ENCODE data around the gene EDARADD.

Gene EDARADD

DNA sequence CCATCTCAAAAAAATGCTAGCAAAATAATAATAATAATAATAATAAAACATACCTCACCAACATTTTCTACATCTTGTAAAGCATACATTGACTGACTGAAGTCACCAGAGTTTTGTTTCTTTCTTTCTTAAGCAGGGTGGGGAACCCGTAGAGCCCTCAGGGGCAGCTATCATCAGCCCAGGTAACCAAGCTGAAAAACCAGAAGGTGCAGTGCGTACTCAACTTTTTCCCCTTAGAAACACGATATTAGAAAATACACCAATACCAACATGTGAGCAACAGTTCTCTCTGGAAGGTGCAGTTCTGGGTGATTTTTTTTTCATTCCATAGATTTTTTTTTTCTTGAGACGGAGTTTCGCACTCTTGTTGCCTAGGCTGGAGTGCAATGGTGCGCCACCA lies 75.4 kb downstream of the EDARADD start:
- no peak overlapping the region for H3K4me3 ChIP-seq
- H3K27me3 ChIP-seq: peaks cover 0 to 13% of the 10 kb centered on the region in 2 donors
- intact Hi-C loops (cut with DNase I; ENCODE audit: low total_unique reads): no loop called here
- no peaks in the 10 kb centered on the region for H3K9me3 ChIP-seq
- DNase-seq: no peak
- no peak overlapping the region for H3K27ac ChIP-seq
- H3K4me1 ChIP-seq: no peaks in the 10 kb centered on the region
- TF ChIP-seq, protein P1, sequence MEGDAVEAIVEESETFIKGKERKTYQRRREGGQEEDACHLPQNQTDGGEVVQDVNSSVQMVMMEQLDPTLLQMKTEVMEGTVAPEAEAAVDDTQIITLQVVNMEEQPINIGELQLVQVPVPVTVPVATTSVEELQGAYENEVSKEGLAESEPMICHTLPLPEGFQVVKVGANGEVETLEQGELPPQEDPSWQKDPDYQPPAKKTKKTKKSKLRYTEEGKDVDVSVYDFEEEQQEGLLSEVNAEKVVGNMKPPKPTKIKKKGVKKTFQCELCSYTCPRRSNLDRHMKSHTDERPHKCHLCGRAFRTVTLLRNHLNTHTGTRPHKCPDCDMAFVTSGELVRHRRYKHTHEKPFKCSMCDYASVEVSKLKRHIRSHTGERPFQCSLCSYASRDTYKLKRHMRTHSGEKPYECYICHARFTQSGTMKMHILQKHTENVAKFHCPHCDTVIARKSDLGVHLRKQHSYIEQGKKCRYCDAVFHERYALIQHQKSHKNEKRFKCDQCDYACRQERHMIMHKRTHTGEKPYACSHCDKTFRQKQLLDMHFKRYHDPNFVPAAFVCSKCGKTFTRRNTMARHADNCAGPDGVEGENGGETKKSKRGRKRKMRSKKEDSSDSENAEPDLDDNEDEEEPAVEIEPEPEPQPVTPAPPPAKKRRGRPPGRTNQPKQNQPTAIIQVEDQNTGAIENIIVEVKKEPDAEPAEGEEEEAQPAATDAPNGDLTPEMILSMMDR (IDR thresholded peaks at IDR 0.05): no peak
- H3K36me3 ChIP-seq: no peaks in the 10 kb centered on the region

DNA sequence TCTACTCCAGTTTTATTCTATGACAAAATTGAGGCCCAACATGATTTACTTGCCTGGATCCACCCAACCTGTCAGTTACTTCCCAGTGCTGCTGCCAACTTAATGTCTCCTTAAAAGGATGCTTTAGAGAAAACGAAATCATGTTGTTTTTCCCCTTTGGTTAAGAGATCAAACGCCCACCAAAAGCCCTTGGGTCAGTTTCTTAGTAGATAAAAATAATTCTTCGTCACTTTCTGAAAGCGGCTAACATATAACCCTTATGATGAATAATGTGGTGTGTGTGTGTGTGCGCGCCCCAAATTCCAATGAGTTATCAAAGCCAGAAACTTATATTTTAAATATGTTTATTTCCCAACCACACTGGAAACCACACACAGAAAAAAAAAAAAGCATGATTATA lies 77.0 kb downstream of the EDARADD start:
- no peak overlapping the region for H3K4me3 ChIP-seq
- H3K27ac ChIP-seq: no peak overlapping the region

DNA sequence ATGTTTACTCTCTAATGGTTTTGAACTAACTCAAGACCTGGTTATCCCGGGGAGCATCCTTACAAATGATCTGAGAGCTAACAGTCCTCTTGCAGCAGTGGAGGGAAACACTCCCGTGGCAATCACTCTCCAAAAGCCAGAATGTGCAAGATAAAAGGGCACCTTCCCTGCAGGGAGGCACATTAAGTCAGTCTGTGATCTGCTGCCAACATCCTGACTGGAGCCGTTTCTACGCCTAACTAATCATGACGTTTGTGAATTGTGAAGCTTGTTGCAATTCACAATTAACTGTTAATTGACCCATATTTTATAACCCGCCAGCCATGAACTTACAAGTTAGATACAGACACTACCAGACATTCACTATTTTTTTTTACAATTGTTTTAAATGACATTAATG lies 77.6 kb downstream of the EDARADD start:
- no peak overlapping the region for H3K4me3 ChIP-seq
- H3K9me3 ChIP-seq: no peaks in the 10 kb centered on the region
- intact Hi-C loops (cut with DNase I; ENCODE audit: low total_unique reads): no loop called here
- no peaks in the 10 kb centered on the region for H3K4me1 ChIP-seq
- TF ChIP-seq, protein P1 (IDR thresholded peaks at IDR 0.05): no peak
- no peaks in the 10 kb centered on the region for H3K36me3 ChIP-seq
- H3K27ac ChIP-seq: no peak overlapping the region
- DNase-seq: no peak
- H3K27me3 ChIP-seq: peaks cover 0 to 11% of the 10 kb centered on the region in 2 donors

More for the DNA sequence above, 77.0 kb downstream of the EDARADD start:
- H3K9me3 ChIP-seq: no peaks in the 10 kb centered on the region
- H3K27me3 ChIP-seq: peaks cover 0 to 13% of the 10 kb centered on the region in 2 donors
- no peaks in the 10 kb centered on the region for H3K4me1 ChIP-seq
- TF ChIP-seq, protein P1 (IDR thresholded peaks at IDR 0.05): no peak
- H3K36me3 ChIP-seq: no peaks in the 10 kb centered on the region
- intact Hi-C loops (cut with DNase I; ENCODE audit: low total_unique reads): no loop called here
- no peak for DNase-seq

DNA sequence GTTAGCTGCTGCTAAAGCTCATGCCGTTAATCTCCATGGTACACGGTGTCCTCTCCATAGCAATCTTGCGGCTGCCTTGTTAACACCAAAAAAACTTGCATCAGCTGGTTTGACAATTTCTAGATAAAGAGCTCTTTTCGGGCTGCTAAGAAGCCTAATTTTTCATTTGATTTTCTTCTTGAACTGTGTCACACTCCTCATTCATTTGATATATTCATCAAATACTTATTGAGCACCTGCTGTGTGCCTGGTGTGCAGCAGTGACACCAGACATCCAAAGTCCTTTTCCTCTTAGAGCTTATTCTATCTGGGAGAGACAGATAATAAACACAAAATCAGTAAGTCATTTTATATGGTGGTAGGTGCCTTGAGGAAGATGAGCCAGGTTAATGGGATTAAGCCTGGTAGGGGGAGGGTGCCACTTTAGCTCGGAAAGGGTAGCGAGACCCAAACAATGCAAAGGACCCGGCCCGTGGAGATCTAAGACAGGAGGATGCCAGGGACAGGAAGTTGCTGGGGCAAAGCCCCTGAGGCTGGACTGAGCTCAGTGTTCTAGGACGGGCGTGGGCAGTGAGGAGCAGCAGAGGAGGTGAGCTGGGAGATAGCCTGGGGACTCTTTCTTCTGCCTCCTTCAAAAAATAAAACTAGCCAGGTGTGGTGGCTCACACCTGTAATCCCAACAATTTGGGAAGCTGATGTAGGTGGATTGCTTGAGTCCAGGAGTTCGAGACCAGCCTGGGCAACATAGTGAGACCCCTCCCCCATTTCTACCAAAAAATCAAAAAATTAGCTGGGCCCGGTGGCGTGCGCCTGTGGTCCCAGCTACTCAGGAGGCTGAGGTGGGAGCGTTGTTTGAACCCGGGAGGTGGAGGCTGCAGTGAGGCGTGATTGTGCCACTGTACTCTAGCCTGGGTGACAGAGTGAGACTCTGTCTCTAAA lies 79.0 kb downstream of the EDARADD start:
- no peaks in the 10 kb centered on the region for H3K36me3 ChIP-seq
- no peaks in the 10 kb centered on the region for H3K4me1 ChIP-seq
- H3K27me3 ChIP-seq: peaks cover 0 to 7% of the 10 kb centered on the region in 2 donors
- DNase-seq: no peak
- no peaks in the 10 kb centered on the region for H3K9me3 ChIP-seq
- H3K27ac ChIP-seq: no peak overlapping the region
- intact Hi-C loops (cut with DNase I; ENCODE audit: low total_unique reads): no loop called here
- TF ChIP-seq, protein P1 (IDR thresholded peaks at IDR 0.05): no peak
- H3K4me3 ChIP-seq: no peak overlapping the region

DNA sequence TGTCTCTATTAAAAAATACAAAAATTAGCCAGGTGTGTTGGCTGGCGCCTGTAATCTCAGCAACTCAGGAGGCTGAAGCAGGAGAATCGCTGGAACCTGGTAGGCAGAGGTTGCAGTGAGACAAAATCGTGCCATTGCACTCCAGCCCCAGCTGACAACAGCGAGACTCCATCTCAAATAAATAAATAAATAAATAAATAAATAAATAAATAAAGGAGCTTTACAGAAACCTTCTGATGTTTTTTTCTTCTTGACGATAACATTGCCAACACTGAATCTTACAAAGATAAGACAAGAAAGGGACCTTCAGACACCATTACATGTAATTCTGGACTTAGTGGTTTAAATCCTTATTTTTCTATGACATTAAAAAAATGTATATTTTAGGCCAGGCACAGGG lies 81.9 kb downstream of the EDARADD start:
- no peaks in the 10 kb centered on the region for H3K36me3 ChIP-seq
- TF ChIP-seq, protein P1 (IDR thresholded peaks at IDR 0.05): no peak
- no peak overlapping the region for H3K27ac ChIP-seq
- intact Hi-C loops (cut with DNase I; ENCODE audit: low total_unique reads): no loop called here
- H3K4me3 ChIP-seq: no peak overlapping the region
- no peaks in the 10 kb centered on the region for H3K4me1 ChIP-seq
- DNase-seq: no peak
- H3K9me3 ChIP-seq: no peaks in the 10 kb centered on the region
- H3K27me3 ChIP-seq: peaks cover 0 to 7% of the 10 kb centered on the region in 2 donors

Measured in tibial artery (tissue), 4 donors.